KMS-11 (cell line): ENCODE data around the gene SRBD1.

ENCODE experiments used
- H2AFZ ChIP-seq: fragments of 200-600 bp; sonication (generic); 2 replicates; pipeline ENCODE4 v1.6.1; 2016; ENCODE audit warnings: antibody characterized with exemption, mixed run types, low read depth
- H3K27ac ChIP-seq: fragments of 200-600 bp; sonication (generic); 2 replicates; pipeline ENCODE4 v1.6.1; 2016; ENCODE audit warnings: mild to moderate bottlenecking, mixed run types
- H3K27me3 ChIP-seq: fragments of 200-600 bp; sonication (generic); 2 replicates; pipeline ENCODE4 v1.6.1; 2017; ENCODE audit warnings: mild to moderate bottlenecking, low read depth, mixed run types, moderate library complexity; ENCODE audit not compliant: insufficient read depth
- H3K36me3 ChIP-seq: fragments of 200-600 bp; sonication (generic); 2 replicates; pipeline ENCODE4 v1.6.1; 2017; ENCODE audit warnings: mild to moderate bottlenecking, mixed run types; ENCODE audit not compliant: insufficient read depth
- H3K4me1 ChIP-seq: fragments of 200-600 bp; sonication (generic); 2 replicates; pipeline ENCODE4 v1.6.1; 2016; ENCODE audit warnings: mild to moderate bottlenecking, low read depth, mixed run types; ENCODE audit not compliant: poor library complexity, severe bottlenecking
- H3K4me2 ChIP-seq: fragments of 200-600 bp; sonication (generic); 2 replicates; pipeline ENCODE4 v1.7.0; 2016; ENCODE audit warnings: mild to moderate bottlenecking, mixed run types
- H3K4me3 ChIP-seq: fragments of 200-600 bp; sonication (generic); IDR thresholded peaks from 2 replicates; pipeline ENCODE4 v1.6.1; 2017; ENCODE audit warnings: low read depth, low read length, mixed read lengths; ENCODE audit not compliant: insufficient read depth
- H3K79me2 ChIP-seq: fragments of 200-600 bp; sonication (generic); 2 replicates; pipeline ENCODE4 v1.6.1; 2016; ENCODE audit warnings: low read depth, mixed run types; ENCODE audit not compliant: insufficient read depth
- H3K9ac ChIP-seq: fragments of 200-600 bp; sonication (generic); 2 replicates; pipeline ENCODE4 v1.6.1; 2016; ENCODE audit warnings: mild to moderate bottlenecking, mixed run types
- H4K20me1 ChIP-seq: fragments of 200-600 bp; sonication (generic); 2 replicates; pipeline ENCODE4 v1.6.1; 2016; ENCODE audit warnings: mild to moderate bottlenecking, mixed run types; ENCODE audit not compliant: insufficient read depth
- CTCF ChIP-seq: fragments of 200-600 bp; sonication (generic); conservative IDR thresholded peaks from 2 replicates; pipeline ENCODE4 v1.6.1; 2017; ENCODE audit warnings: low read depth, mild to moderate bottlenecking, antibody characterized with exemption, low read length, moderate library complexity, mixed read lengths

SRBD1 gene

GRCh38 chr2:45617496-45617895 lies 6.4 kb upstream of the SRBD1 start:
- H3K36me3 ChIP-seq, result no peaks in the 10 kb centered on the region
- peak overlapping the region; percentile 15 for H3K4me2 ChIP-seq
- no peak overlapping the region for H2AFZ ChIP-seq
- H3K9ac ChIP-seq, result no peak overlapping the region
- TF ChIP-seq CTCF, result no peak
- no peaks in the 10 kb centered on the region for H3K27me3 ChIP-seq
- H3K79me2 ChIP-seq, result no peaks in the 10 kb centered on the region
- peak overlapping the region; percentile 46; the same call in 1 of the 2 replicates for H3K27ac ChIP-seq
- no peak overlapping the region for H3K4me3 ChIP-seq
- H3K4me1 ChIP-seq, result peaks cover 39% of the 10 kb centered on the region
- no peaks in the 10 kb centered on the region for H4K20me1 ChIP-seq

- peak overlapping the region; percentile 15; the same call in 1 of the 2 replicates for H3K4me2 ChIP-seq
- no peaks in the 10 kb centered on the region for H4K20me1 ChIP-seq
- no peak overlapping the region for H2AFZ ChIP-seq
- no peaks in the 10 kb centered on the region for H3K79me2 ChIP-seq
- H3K36me3 ChIP-seq, result no peaks in the 10 kb centered on the region
- peaks cover 41% of the 10 kb centered on the region for H3K4me1 ChIP-seq
- H3K27ac ChIP-seq, result peak overlapping the region; percentile 46; the same call in 1 of the 2 replicates
- H3K9ac ChIP-seq, result no peak overlapping the region
- no peak for TF ChIP-seq CTCF
- no peaks in the 10 kb centered on the region for H3K27me3 ChIP-seq
- H3K4me3 ChIP-seq, result no peak overlapping the region
Measured at GRCh38 chr2:45616658-45617411, 5.8 kb upstream of the SRBD1 start.

- Histone ChIP-seq H3K27ac (no peak overlapping the region), H3K27me3 (no peaks in the 10 kb centered on the region), H3K4me3 (no peak overlapping the region), H2AFZ (no peak overlapping the region), H3K79me2 (peaks cover 5% of the 10 kb centered on the region), H3K4me1 (peaks cover 44% of the 10 kb centered on the region), H4K20me1 (no peaks in the 10 kb centered on the region), H3K36me3 (no peaks in the 10 kb centered on the region), H3K9ac (no peak overlapping the region), H3K4me2 (no peak overlapping the region)
- TF ChIP-seq CTCF, result no peak
Measured at GRCh38 chr2:45614871-45615415, 3.9 kb upstream of the SRBD1 start.

- no peak overlapping the region for H3K27ac ChIP-seq
- no peak overlapping the region for H3K4me2 ChIP-seq
- H3K4me3 ChIP-seq, result no peak overlapping the region
- peaks cover 46% of the 10 kb centered on the region for H3K4me1 ChIP-seq
- no peaks in the 10 kb centered on the region for H3K27me3 ChIP-seq
- H4K20me1 ChIP-seq, result no peaks in the 10 kb centered on the region
- H3K36me3 ChIP-seq, result no peaks in the 10 kb centered on the region
- no peak overlapping the region for H2AFZ ChIP-seq
- H3K79me2 ChIP-seq, result peaks cover 11% of the 10 kb centered on the region
- no peak overlapping the region for H3K9ac ChIP-seq
- no peak for TF ChIP-seq CTCF
Measured at GRCh38 chr2:45614330-45614729, 3.3 kb upstream of the SRBD1 start.
